Endothelial cell (in vitro differentiated cells): ENCODE data around the gene ASCL2. TPM values are rescaled to one million over a fixed set of nuclear protein-coding genes. Genes with fewer than 3 reads are reported as not detected.

ENCODE experiments used
- DNase-seq: peaks from one replicate; pipeline ENCODE4 v3.0.0; 2021; ENCODE audit warnings: low spot score
- H3K27ac Mint-ChIP-seq: one replicate; pipeline ENCODE4 v1.8.0; 2021; ENCODE audit warnings: mixed read lengths, inconsistent platforms; ENCODE audit not compliant: unreplicated experiment
- H3K27me3 Mint-ChIP-seq: one replicate; pipeline ENCODE4 v1.8.0; 2021; ENCODE audit warnings: mild to moderate bottlenecking, moderate library complexity, mixed read lengths, inconsistent platforms; ENCODE audit not compliant: unreplicated experiment
- H3K36me3 Mint-ChIP-seq: one replicate; pipeline ENCODE4 v1.8.0; 2021; ENCODE audit warnings: mild to moderate bottlenecking, low read depth, mixed read lengths, inconsistent platforms; ENCODE audit not compliant: unreplicated experiment
- H3K4me1 Mint-ChIP-seq: one replicate; pipeline ENCODE4 v1.8.0; 2021; ENCODE audit warnings: mild to moderate bottlenecking, mixed read lengths, inconsistent platforms; ENCODE audit not compliant: unreplicated experiment
- H3K4me3 Mint-ChIP-seq: one replicate; pipeline ENCODE4 v1.8.0; 2021; ENCODE audit warnings: mild to moderate bottlenecking, mixed read lengths, inconsistent platforms; ENCODE audit not compliant: unreplicated experiment
- H3K9me3 Mint-ChIP-seq: one replicate; pipeline ENCODE4 v1.8.0; 2021; ENCODE audit warnings: mixed read lengths, inconsistent platforms; ENCODE audit not compliant: unreplicated experiment
- CTCF ChIP-seq: fragments of 200-600 bp; sonication (generic); IDR thresholded peaks from one replicate; pipeline ENCODE4 v1.5.0; 2021; ENCODE audit warnings: antibody characterized with exemption; ENCODE audit not compliant: unreplicated experiment
- total RNA-seq: library from RNA; stranded (reverse); fragmentation: NEBNext Ultra II Directional; extraction: Animal tissue kit (Norgen Biotek cat#: 25700); gene quantifications from one replicate; pipeline ENCODE4 v1.2.1, GENCODE V29; 2021; ENCODE audit not compliant: unreplicated experiment

Gene ASCL2
- total RNA-seq, 1 donor from 2014 or later: not detected

GRCh38 chr11:2296913-2297622 is 26.7 kb upstream of the ASCL2 start:
- no peak overlapping the region for H3K27ac Mint-ChIP-seq
- no peaks in the 10 kb centered on the region for H3K36me3 Mint-ChIP-seq
- no peak for TF ChIP-seq CTCF
- H3K4me3 Mint-ChIP-seq: no peak overlapping the region
- peak; percentile 2 for DNase-seq
- H3K9me3 Mint-ChIP-seq: no peaks in the 10 kb centered on the region
- peaks cover 14% of the 10 kb centered on the region for H3K27me3 Mint-ChIP-seq
- H3K4me1 Mint-ChIP-seq: no peaks in the 10 kb centered on the region

- peaks cover 13% of the 10 kb centered on the region for H3K27me3 Mint-ChIP-seq
- DNase-seq: peak; percentile 3
- H3K9me3 Mint-ChIP-seq: no peaks in the 10 kb centered on the region
Observed at GRCh38 chr11:2295971-2296912, 25.9 kb upstream of the ASCL2 start.

GRCh38 chr11:2294926-2295290 is 24.5 kb upstream of the ASCL2 start:
- Mint-ChIP-seq H3K4me3 (no peak overlapping the region), H3K36me3 (no peaks in the 10 kb centered on the region), H3K27ac (no peak overlapping the region), H3K4me1 (peaks cover 3% of the 10 kb centered on the region), H3K9me3 (no peaks in the 10 kb centered on the region), H3K27me3 (peaks cover 13% of the 10 kb centered on the region)
- DNase-seq: peak; percentile 1
- no peak for TF ChIP-seq CTCF

More at GRCh38 chr11:2295971-2296912, 25.9 kb upstream of the ASCL2 start:
- TF ChIP-seq CTCF: no peak
- no peaks in the 10 kb centered on the region for H3K36me3 Mint-ChIP-seq
- no peaks in the 10 kb centered on the region for H3K4me1 Mint-ChIP-seq
- no peak overlapping the region for H3K4me3 Mint-ChIP-seq
- no peak overlapping the region for H3K27ac Mint-ChIP-seq

- TF ChIP-seq CTCF: no peak
- DNase-seq: peak; percentile 4
- Mint-ChIP-seq H3K27me3 (peaks cover 14% of the 10 kb centered on the region), H3K4me1 (peaks cover 9% of the 10 kb centered on the region), H3K36me3 (no peaks in the 10 kb centered on the region), H3K9me3 (no peaks in the 10 kb centered on the region), H3K27ac (no peak overlapping the region), H3K4me3 (no peak overlapping the region)
Observed at GRCh38 chr11:2293984-2294925, 23.9 kb upstream of the ASCL2 start.
